Limb (tissue), 2 donors: ENCODE measurements around the gene SEL1L2.

Source experiments
- DNase-seq, 2 donors: peaks; one replicate each; pipeline ENCODE4 v3.0.0-alpha.2; 2016; ENCODE audit errors: extremely low spot score in 2 of 2

The SEL1L2 gene

GRCh38 chr20:13865791-13866351 is 124.5 kb downstream of the SEL1L2 start:
- DNase-seq, result no peak

DNA sequence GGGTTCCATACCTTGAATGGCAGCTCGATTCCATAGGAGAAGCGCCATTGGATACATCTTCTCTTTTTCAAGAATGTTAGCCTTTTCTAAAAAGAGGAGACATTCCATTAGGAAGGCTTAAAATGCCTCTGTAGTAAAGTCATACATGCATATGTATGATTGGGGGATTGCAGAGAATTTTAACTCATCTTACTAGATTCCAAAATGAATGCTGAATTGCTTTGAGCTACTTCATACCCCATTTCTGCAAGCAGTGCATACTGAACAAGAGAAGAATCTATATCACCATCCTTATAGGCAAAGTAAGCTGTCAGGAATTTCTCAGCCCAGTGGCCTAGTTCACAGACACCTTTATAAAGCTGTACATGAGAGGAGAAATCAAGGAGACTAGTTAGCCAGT is 125.3 kb downstream of the SEL1L2 start:
- DNase-seq, result no peak

GRCh38 chr20:13863244-13863643 is 127.2 kb downstream of the SEL1L2 start:
- no peak for DNase-seq

DNA sequence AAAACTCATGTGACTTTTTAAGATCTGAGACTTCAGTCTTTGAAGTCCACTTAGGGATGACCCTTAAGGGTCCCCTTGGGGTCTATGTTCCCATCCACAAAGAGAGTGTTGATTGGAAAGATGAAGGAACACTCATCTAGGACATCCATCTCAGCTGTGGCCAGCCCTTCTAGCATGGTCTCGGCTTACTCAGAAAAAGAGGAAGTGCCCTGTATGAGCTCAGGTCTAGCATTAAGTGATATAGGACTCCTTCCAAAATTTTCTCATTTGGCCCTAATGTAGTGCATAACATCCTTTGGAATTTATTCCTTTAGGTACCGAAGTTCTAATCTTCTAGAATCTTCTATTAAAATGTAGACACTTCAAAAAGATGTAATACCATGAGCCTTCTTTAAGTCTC is 128.2 kb downstream of the SEL1L2 start:
- DNase-seq, result no peak

GRCh38 chr20:13858871-13859270 is 131.5 kb downstream of the SEL1L2 start:
- DNase-seq, result no peak

DNA sequence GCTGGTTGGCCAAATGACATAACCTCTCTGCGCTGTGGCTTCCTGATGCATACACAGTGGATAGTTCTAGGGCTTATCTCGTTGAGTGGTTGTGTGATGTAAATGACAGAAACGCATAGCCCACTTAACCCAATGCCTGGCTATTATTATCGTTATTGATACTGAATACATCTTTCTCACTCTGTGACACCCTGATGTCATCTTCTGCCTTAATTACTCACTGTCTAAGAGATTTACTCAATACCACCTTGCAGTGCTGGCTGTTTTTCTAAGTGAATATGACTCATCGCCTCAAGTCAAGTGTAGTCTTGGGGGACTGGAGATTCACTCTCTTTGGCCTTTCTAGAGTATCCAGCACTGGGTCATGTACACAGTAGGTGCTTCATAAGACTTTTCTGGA is 132.0 kb downstream of the SEL1L2 start:
- DNase-seq, result no peak

DNA sequence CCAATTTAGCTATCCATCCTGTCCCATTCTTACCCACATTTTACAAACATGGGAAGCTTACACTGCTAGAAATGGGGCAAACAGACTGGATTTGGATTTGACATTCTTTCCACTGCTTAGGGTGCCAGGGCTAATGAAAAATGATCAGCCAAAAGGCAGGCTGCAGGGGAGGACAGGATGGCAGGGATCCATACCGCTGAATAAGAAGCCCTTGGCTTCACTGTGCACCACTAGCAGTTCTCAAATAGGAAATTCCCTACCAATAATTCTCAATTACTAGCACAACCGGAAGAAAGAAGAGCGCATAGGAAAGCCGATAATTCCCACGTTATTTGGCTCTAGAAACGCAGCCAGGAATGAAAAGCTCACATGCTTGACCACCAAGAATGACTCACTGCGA is 132.5 kb downstream of the SEL1L2 start:
- no peak for DNase-seq

- DNase-seq, result no peak
Observed at GRCh38 chr20:13857304-13857703, 133.1 kb downstream of the SEL1L2 start.

DNA sequence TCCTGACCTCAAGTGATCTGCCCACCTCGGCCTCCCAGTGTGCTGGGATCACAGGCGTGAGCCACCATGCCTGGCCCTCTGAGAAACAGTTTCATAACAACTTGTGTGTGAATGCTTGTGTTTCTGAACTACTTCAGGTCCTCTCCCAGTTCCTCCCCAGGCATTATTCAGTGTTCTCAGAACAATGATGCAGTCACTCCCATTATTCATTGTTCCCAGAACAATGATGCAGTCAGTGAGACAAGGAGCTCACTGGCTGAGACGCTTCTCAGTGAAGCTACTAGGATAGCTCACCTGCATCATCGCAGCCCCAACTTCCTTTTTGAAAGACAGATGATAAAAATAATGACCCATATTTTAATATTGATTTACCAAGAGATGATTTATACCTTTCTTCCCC is 134.1 kb downstream of the SEL1L2 start:
- no peak for DNase-seq

- no peak for DNase-seq
Observed at GRCh38 chr20:13855613-13856012, 134.8 kb downstream of the SEL1L2 start.

DNA sequence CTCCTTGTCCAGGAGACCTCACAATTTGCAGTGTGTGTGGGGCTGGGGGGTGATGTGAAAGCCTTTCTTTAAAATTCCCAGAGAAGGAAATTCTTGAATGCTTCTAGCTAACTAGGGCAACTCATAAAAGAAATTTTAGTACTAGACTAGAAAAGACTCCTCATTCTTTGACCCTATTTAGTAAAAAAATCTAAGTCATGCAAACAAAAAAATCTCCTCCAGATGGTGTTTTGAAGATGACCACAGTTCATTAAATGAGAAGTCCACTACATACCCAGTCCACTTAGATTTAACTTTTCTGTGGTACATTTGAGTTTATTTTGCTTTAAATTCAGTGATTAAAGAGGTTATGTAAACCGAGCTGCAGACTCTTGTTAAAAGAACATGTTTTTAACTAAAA is 138.1 kb downstream of the SEL1L2 start:
- no peak for DNase-seq

DNA sequence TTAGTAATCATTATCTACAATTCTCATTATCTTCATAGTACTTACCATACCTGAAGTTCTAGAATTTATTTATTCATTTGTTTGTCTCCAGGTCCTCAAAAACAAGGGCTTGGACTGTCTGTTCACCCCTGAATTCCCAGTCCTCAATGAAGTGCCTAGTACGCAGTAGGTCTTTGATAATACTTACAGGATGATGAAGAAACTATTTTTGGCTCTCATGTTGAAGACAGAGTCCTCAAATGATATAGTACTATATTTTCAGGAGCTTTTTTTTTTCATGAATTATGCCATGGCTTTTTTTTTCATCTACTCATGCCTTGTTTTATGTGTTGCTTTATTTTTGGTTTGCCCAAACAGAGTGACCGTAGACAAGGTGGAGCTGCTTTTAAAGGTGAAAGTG is 139.1 kb downstream of the SEL1L2 start:
- DNase-seq, result no peak

DNA sequence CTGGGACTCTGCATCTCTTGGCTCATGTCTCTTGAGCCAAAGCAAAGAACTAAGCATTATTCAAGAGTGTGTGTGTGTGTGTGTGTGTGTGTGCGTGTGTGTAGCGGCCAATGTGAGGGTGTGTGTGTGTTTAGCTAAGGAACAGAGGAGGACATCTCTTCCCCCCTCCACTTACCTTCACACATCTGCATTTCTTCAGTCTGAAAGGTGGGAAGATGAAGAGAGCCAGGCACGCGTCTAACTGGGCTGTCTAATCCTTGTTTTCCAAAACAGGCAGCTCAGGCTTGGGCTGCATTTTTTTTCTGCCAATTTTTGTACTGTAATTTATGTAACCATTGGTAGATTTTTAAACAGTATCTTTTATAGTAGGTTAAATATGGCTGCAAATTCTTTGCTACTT is 146.1 kb downstream of the SEL1L2 start:
- no peak for DNase-seq

DNA sequence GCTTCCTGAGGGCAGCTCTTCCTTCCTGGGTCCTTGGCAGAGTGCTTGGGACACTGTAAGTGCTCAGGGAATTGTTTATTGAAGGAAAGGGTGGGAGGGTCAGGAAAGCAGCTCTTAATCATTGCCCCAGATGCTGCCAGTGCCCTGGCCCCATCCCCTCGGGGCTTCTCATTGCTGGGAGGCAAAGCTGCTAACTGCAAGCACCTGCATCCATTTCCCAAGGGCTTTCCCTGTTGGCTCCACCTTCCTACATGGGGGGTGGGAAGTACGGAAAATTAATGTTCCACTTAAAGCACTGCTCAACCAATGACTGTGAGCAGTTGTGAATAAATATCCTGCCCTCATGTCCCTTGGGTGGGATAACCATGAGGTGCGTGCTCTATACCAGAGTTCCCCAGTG is 149.2 kb downstream of the SEL1L2 start:
- DNase-seq, result no peak

GRCh38 chr20:13840093-13840465 is 150.3 kb downstream of the SEL1L2 start:
- no peak for DNase-seq

DNA sequence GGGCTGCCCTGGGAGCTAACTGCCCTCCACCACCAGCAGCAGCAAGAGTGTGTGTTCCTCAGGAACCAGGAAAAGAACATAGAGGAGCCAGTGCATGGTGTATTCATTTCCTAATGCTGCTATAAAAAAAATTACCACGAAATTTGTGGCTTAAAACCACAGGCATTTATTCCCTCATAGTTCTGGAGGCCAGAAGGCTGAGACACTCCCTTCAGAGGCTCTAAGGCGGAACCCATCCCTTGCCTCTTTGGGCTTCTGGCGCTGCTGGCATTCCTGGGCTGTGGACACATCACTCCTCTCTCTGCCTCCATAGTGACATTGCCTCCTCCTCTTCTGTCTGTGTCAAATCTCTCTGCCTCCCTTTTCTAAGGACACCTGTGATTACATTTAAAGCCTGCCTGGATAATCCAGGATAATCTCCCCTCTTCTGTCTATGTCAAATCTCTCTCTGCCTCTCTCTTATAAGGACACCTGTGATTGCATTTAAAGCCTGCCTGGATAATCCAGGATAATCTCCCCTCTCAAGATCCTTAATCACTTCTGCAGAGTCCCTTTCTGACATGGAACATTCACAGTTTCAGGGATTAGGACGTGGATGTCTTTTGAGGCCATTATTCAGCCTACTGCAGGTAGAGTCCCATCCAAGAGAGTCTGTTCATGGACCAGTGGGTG is 150.9 kb downstream of the SEL1L2 start:
- DNase-seq, result no peak

DNA sequence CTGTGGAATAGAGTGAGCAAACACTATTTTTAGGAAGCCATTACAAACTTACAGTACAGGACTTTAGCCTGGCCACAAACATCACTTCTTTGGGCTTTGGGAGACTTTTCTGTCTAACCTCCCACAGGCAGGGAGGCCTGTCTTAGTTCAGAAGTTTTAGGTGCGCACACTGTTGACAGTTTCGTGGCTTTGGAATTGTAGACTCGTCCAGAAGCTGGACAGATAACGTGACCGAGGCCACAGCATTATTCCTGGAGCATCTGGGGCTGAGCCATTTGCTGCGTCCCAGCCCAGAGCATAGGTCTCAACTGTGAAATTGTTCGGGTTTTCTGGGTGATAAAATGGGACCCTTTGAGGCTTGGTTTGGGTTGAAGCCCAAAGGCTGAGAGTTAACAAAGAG is 151.8 kb downstream of the SEL1L2 start:
- DNase-seq, result no peak

DNA sequence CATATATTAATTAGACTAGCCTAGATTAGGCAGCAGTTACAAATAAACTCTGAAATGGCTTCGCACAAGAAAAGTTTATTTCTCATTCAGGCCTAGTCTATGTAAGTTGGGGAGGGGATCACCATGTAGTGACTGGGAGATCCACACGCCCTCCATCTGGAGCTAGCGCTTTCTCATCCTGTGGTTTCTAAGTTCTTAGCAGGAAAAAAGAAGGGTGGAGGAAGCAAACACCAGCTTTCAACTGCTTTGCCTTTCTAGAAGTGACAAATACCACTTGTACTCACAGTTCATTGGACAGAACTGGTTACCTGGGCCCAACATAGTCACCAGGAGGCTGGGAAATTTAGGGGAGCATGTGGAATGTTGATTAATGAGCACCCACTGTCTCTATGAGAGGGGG is 158.9 kb downstream of the SEL1L2 start:
- DNase-seq, result no peak

- no peak for DNase-seq
Observed at GRCh38 chr20:13825465-13825864, 164.9 kb downstream of the SEL1L2 start.

DNA sequence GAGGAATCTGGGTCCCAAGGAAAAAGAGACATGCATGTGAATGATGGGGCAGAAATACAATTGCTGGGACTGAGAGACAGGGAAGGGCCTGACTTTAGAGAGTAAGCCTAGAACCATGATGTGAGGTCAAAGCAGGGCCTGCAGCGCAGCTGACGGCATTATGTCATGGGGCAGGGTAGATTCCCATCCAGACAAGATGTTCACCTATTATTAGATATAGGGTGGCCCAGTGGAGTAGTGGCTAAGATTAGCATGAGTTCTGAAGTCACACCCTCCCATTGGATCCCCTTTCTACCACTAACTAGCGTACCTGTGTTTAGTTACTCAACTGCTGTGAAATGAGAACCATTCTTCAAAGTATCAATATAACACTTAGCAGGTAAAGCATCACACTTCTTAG is 166.0 kb downstream of the SEL1L2 start:
- DNase-seq, result no peak

DNA sequence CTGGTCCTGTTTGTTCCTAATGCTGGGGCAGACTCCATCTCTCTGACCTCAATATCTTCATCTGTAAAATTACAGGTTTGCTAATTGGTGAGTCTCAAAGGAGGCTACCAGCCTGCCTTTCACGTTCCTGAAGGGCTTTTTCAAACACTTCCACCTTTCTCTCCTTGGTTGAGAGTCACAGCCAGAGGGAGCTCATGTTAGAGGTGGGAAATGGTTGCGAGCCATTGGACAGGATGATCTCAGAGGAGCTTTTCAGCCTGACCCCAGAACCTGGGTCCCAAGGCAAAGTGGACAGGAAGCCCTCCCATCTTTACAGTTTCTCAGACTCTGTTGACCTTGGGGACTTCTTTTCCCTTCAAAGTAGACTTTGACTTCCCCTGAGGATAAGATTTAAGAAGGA is 168.0 kb downstream of the SEL1L2 start:
- no peak for DNase-seq

- no peak for DNase-seq
Observed at GRCh38 chr20:13821876-13822275, 168.5 kb downstream of the SEL1L2 start.

DNA sequence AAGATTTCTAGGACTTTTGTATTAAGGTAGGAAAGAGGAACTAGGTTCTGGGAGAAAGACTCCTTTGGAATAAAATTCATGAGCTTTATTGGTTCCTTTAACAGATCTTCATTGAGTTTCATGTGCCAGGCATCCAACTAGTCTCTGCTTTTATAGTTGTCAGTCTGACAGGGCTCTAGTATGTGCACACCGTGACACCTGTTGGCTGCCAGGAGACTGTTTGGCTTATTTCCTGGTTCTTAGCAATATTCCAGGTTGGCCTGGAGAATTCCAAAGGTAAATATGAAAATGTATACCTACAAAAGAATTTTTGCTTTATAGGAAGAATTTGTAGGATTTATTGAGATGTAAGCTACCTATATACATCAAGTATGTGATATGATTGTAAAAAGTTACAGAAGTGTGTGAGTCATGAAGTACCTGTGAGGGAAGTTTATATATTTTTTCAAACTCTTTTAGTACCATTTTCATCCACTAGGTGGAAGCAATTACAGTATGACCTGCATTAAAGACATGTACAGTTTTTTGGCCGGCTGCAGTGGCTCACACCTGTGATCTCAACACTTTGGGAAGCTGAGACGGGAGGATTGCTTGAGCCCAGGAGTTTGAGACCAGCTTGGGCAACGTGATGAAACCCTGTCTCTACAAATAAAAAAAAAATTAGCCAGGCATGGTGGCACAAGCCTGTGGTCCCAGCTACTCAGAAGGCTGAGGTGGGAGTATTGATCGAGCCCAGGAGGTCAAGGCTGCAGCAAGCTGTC is 170.3 kb downstream of the SEL1L2 start:
- DNase-seq, result peak; percentile 38 to 47
